AG08395 (cell line): ENCODE results near the gene FOXR1.
"Not testable (repeated sequence)": the region's sequence is repeated elsewhere in the genome, so short reads cannot be mapped to it uniquely, and the experiment has no call there.

Source experiments
- DNase-seq: peaks from one replicate; pipeline ENCODE4 v3.0.0; 2012; ENCODE audit warnings: mixed read lengths, low spot score

The FOXR1 gene

GRCh38 chr11:118947091-118947490 is 24.5 kb upstream of the FOXR1 start:
- no peak for DNase-seq

GRCh38 chr11:118948000-118948399 is 23.6 kb upstream of the FOXR1 start:
- no peak for DNase-seq

GRCh38 chr11:118953265-118953664 is 18.3 kb upstream of the FOXR1 start:
- no peak for DNase-seq

GRCh38 chr11:118953976-118954375 is 17.6 kb upstream of the FOXR1 start:
- not testable (repeated sequence) for DNase-seq

- peak; percentile 95 for DNase-seq
Observed at GRCh38 chr11:118956094-118956846, 15.3 kb upstream of the FOXR1 start, which contains the start of gene UPK2. UPK2 (plus strand) TSS chr11:118956298; CDS start chr11:118956351, 53 bp downstream.

- DNase-seq = no peak
Observed at GRCh38 chr11:118956847-118957469, 14.6 kb upstream of the FOXR1 start.

GRCh38 chr11:118957549-118957948 is 14.0 kb upstream of the FOXR1 start:
- no peak for DNase-seq

GRCh38 chr11:118957968-118958367 is 13.6 kb upstream of the FOXR1 start:
- DNase-seq = no peak

GRCh38 chr11:118958577-118958976 is 13.0 kb upstream of the FOXR1 start:
- no peak for DNase-seq

- DNase-seq = no peak
Observed at GRCh38 chr11:118961189-118961588, 10.4 kb upstream of the FOXR1 start.

- no peak for DNase-seq
Observed at GRCh38 chr11:118961591-118961990, 10.0 kb upstream of the FOXR1 start.

- DNase-seq = not testable (repeated sequence)
Observed at GRCh38 chr11:118969508-118969907, 2.1 kb upstream of the FOXR1 start.

- DNase-seq = no peak
Observed at GRCh38 chr11:118973985-118974384, 2.4 kb downstream of the FOXR1 start.

GRCh38 chr11:118975771-118976709 is 4.5 kb downstream of the FOXR1 start:
- DNase-seq = no peak

GRCh38 chr11:118979434-118979833 is 7.9 kb downstream of the FOXR1 start:
- DNase-seq = peak; percentile 1

- peak; percentile 17 for DNase-seq
Observed at GRCh38 chr11:118980191-118980881, 8.8 kb downstream of the FOXR1 start.

GRCh38 chr11:118984337-118984736 is 12.8 kb downstream of the FOXR1 start:
- DNase-seq = not testable (repeated sequence)

- peak; percentile 2 for DNase-seq
Observed at GRCh38 chr11:118984825-118985224, 13.3 kb downstream of the FOXR1 start.

GRCh38 chr11:118988280-118988679 is 16.7 kb downstream of the FOXR1 start:
- DNase-seq = no peak

GRCh38 chr11:118991486-118992038 is 20.0 kb downstream of the FOXR1 start:
- DNase-seq = not testable (repeated sequence)

GRCh38 chr11:118996926-118997626 is 25.5 kb downstream of the FOXR1 start:
- DNase-seq = peak; percentile 58
